ENCODE results near the gene DAPK1. TPM values are rescaled to one million over a fixed set of nuclear protein-coding genes. Genes with fewer than 3 reads are reported as not detected.

DAPK1 gene
- total and polyA plus RNA-seq, 8 donors: 29.1 to 98.7 (median 45.4) TPM

DNA sequence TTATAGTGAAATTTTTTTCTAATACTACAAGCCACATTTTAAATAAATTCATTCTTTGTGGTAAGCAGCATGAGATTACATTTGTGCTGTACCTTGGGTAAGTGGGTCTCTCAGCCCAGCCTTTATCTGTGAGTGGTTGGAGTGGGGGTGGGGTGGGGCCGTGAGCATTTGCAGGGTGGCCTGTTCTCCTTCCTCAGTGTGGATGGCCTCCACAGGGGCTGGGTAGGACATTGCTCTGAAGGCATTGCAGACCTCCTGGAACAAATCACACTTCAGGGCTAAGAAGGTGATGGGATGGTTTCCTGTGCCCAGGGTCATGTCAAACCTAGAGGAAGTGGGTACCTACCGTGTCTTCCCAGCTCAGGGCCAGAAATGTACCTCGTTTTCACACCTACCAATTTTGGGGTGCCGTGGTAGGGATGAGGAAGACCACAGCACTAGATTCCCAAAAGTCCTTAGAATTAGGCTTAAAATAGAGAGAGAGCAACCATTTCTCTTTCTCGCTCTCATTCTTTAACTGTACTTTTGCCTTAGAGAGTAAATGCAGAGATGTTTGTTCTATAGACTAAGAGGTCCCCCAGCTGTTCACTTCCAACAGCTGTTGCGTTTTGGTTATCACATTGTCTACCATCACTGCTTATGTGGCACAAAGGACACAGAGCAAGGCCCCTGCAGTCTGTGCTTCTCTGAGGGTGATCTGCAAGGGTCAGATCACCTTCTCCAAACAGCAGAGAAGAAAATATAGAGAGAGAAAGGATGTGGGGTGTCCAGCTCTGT, 144.9 kb downstream of the DAPK1 start:
- H3K9me3 ChIP-seq: no peaks in the 10 kb centered on the region
- no peak overlapping the region for H3K27ac ChIP-seq
- no peak for ATAC-seq
- no peak for DNase-seq
- 70 to 77% methylated on average over 6 of the region's 6 CpGs for WGBS, 2 donors
- FAIRE-seq: no peak
- intact Hi-C loops (cut with DNase I): no loop called here
- H3K4me1 ChIP-seq: peaks cover 22 to 39% (median 32%) of the 10 kb centered on the region in 3 donors
- H3K36me3 ChIP-seq: peaks cover 0 to 19% (median 11%) of the 10 kb centered on the region in 3 donors
- H3K4me3 ChIP-seq: no peak overlapping the region
- H3K27me3 ChIP-seq: no peaks in the 10 kb centered on the region
- TF ChIP-seq, protein P1, sequence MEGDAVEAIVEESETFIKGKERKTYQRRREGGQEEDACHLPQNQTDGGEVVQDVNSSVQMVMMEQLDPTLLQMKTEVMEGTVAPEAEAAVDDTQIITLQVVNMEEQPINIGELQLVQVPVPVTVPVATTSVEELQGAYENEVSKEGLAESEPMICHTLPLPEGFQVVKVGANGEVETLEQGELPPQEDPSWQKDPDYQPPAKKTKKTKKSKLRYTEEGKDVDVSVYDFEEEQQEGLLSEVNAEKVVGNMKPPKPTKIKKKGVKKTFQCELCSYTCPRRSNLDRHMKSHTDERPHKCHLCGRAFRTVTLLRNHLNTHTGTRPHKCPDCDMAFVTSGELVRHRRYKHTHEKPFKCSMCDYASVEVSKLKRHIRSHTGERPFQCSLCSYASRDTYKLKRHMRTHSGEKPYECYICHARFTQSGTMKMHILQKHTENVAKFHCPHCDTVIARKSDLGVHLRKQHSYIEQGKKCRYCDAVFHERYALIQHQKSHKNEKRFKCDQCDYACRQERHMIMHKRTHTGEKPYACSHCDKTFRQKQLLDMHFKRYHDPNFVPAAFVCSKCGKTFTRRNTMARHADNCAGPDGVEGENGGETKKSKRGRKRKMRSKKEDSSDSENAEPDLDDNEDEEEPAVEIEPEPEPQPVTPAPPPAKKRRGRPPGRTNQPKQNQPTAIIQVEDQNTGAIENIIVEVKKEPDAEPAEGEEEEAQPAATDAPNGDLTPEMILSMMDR (IDR thresholded peaks at IDR 0.05): no peak

DNA sequence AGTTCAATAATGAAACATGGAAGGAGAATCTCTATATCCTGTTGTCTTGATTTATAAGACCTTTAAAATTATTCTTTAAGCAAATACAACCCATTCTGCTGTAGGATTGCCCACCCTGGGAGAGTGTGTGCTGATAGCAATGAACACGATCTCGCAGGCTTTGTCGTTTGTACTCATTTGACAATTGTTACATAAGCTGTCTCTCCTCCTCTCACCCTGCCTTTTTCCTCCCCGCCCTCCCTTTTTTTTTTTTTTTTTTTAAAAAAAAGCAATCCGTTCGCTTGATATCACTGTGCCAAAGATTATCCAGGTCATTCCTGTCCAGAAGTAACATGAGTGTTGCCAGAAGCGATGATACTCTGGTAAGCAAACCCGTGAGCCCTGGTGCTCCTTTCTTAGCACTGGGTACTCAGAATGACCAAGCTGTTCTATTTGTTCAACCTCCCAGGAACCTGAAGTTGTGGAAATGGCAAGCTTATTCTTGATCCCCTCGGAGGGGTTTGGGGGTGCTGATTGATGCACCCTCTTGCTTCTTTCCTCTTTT, 145.5 kb downstream of the DAPK1 start:
- TF ChIP-seq, protein P1 (IDR thresholded peaks at IDR 0.05): no peak
- Histone ChIP-seq H3K27ac (no peak overlapping the region), H3K9me3 (no peaks in the 10 kb centered on the region), H3K36me3 (peaks cover 0 to 17% (median 11%) of the 10 kb centered on the region in 3 donors), H3K4me1 (peaks cover 22 to 39% (median 32%) of the 10 kb centered on the region in 3 donors), H3K4me3 (no peak overlapping the region), H3K27me3 (no peaks in the 10 kb centered on the region)
- ATAC-seq: peak; percentile 6 to 64 (median 28)
- DNase-seq: no peak
- FAIRE-seq: no peak
- intact Hi-C loops (cut with DNase I): no loop called here
- 17 to 20% methylated on average over 9 of the region's 9 CpGs for WGBS, 2 donors

DNA sequence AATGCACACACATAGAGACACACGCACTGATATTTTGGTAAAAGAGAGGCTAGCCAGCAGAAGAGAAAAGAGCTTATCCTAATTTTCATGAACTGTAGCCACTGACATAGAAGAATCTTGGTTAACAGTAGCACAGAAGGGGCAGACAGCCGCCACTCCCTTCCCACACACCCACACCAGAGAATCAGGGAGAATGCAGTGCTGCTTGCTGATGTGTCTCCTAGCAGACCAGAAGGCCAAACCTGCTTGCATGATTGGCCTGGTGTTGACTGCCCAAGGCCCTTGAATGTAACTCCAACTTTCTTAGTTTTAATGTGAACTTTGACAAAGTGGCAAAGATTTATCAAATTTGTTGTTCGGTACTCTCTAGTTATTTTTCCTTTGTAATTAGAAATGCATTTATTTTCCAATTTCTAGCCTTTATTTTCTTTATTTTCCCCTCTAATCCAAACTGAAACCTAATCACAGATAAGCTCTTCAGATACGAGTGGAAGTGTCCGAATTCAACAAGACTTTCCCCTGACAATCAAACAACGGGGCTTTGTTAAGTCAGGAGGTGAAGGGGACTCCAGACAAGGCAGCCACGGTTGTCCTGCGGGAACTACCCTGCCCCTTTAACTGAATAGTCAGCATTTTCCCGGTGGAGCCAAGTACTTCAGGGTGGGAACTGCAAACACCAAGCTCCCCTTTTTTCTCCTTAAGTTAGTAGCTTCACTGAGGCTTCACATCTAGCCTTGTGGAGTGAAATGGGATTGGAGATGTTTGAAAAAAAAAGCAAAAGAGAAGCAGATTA, 146.3 kb downstream of the DAPK1 start:
- Histone ChIP-seq H3K36me3 (peaks cover 0 to 22% (median 13%) of the 10 kb centered on the region in 3 donors), H3K4me3 (no peak overlapping the region), H3K27ac (no peak overlapping the region), H3K9me3 (no peaks in the 10 kb centered on the region), H3K27me3 (no peaks in the 10 kb centered on the region), H3K4me1 (peaks cover 22 to 39% (median 32%) of the 10 kb centered on the region in 3 donors)
- TF ChIP-seq, protein P1 (IDR thresholded peaks at IDR 0.05): no peak
- ATAC-seq (no peak), FAIRE-seq (no peak), DNase-seq (no peak)
- intact Hi-C loops (cut with DNase I): no loop called here
- 70 to 77% methylated on average over 9 of the region's 9 CpGs for WGBS, 2 donors

DNA sequence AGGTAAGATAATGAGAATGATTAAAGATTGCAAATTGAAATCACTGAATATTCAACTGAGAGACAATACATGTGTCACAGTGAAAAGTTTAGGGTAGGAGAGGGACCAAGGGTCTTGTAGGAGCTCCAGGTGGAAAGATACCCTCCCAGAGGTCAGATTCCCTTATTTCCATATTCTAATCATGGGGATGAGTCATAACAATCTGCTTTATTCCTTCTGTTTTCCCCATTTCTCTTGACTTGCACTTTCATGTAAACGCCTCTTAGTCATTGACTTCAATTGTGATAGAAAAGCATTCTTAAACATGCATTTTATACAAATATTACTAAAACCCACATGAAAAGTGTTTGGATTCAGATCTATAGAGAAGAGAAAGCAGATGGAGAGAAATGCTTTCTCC, 147.0 kb downstream of the DAPK1 start:
- peaks cover 0 to 28% (median 20%) of the 10 kb centered on the region in 3 donors for H3K36me3 ChIP-seq
- FAIRE-seq: no peak
- H3K9me3 ChIP-seq: no peaks in the 10 kb centered on the region
- DNase-seq: no peak
- WGBS, 2 donors: 87 to 100% methylated on average over 1 of the region's 1 CpG
- no peaks in the 10 kb centered on the region for H3K27me3 ChIP-seq
- no peak overlapping the region for H3K4me3 ChIP-seq
- no peak for ATAC-seq
- no peak overlapping the region for H3K27ac ChIP-seq
- TF ChIP-seq, protein P1 (IDR thresholded peaks at IDR 0.05): no peak
- intact Hi-C loops (cut with DNase I): no loop called here
- H3K4me1 ChIP-seq: peaks cover 22 to 34% (median 28%) of the 10 kb centered on the region in 3 donors
